DOHH2 (cell line): ENCODE measurements around the gene MCF2L2.

ENCODE experiments used
- H3F3A ChIP-seq: fragments of 200-600 bp; sonication (generic), shearing (Covaris generic); 2 replicates; pipeline ENCODE4 v1.6.0; 2016; ENCODE audit warnings: antibody characterized with exemption, mild to moderate bottlenecking; ENCODE audit not compliant: control insufficient read depth, insufficient read depth
- H3K27ac ChIP-seq: fragments of 200-600 bp; sonication (generic); 2 replicates; pipeline ENCODE4 v1.5.1; 2014; ENCODE audit warnings: low read depth, mild to moderate bottlenecking, low read length, moderate library complexity
- H3K27me3 ChIP-seq: fragments of 200-600 bp; sonication (generic); 2 replicates; pipeline ENCODE4 v1.6.1; 2014; ENCODE audit warnings: mild to moderate bottlenecking, low read length, mixed read lengths; ENCODE audit not compliant: control insufficient read depth
- H3K36me3 ChIP-seq: fragments of 200-600 bp; sonication (generic); 2 replicates; pipeline ENCODE4 v1.6.1; 2014; ENCODE audit warnings: mild to moderate bottlenecking, low read length, moderate library complexity, mixed read lengths; ENCODE audit not compliant: control insufficient read depth
- H3K4me1 ChIP-seq: fragments of 200-600 bp; sonication (generic); 2 replicates; pipeline ENCODE4 v1.6.1; 2014; ENCODE audit warnings: mild to moderate bottlenecking, low read length, mixed read lengths; ENCODE audit not compliant: control insufficient read depth
- H3K4me2 ChIP-seq: fragments of 200-600 bp; sonication (generic); 2 replicates; pipeline ENCODE4 v1.6.0; 2014; ENCODE audit warnings: mild to moderate bottlenecking, low read length, moderate library complexity
- H3K4me3 ChIP-seq: fragments of 200-600 bp; sonication (generic); 2 replicates; pipeline ENCODE4 v1.5.1; 2014; ENCODE audit warnings: mild to moderate bottlenecking, low read length, mixed read lengths
- H3K79me2 ChIP-seq: fragments of 200-600 bp; sonication (generic); 2 replicates; pipeline ENCODE4 v1.6.1; 2014; ENCODE audit warnings: mild to moderate bottlenecking, low read length, mixed read lengths; ENCODE audit not compliant: control insufficient read depth
- H3K9me2 ChIP-seq: fragments of 200-600 bp; sonication (generic); replicated peaks from 2 replicates; pipeline ENCODE4 v1.6.1; 2014; ENCODE audit warnings: mild to moderate bottlenecking, low read length, mixed read lengths; ENCODE audit not compliant: control insufficient read depth
- H3K9me3 ChIP-seq: fragments of 200-600 bp; sonication (generic); 2 replicates; pipeline ENCODE4 v1.6.1; 2014; ENCODE audit warnings: antibody characterized with exemption, low read length, mixed read lengths; ENCODE audit not compliant: control insufficient read depth, insufficient read depth
- H4K20me1 ChIP-seq: fragments of 200-600 bp; sonication (generic); 2 replicates; pipeline ENCODE4 v1.6.0; 2014; ENCODE audit warnings: low read depth, mild to moderate bottlenecking, antibody characterized with exemption, low read length, moderate library complexity; ENCODE audit not compliant: control insufficient read depth, insufficient read depth
- CTCF ChIP-seq: fragments of 200-600 bp; sonication (generic); IDR thresholded peaks from one replicate; pipeline ENCODE4 v1.5.1; 2014; ENCODE audit warnings: antibody characterized with exemption, mild to moderate bottlenecking, low read depth, low read length; ENCODE audit not compliant: poor library complexity, severe bottlenecking
- EZH2phosphoT487 ChIP-seq: fragments of 200-600 bp; sonication (generic); IDR thresholded peaks from 2 replicates; pipeline ENCODE4 v1.6.1; 2017; ENCODE audit warnings: borderline replicate concordance, mild to moderate bottlenecking, antibody characterized with exemption, low read length, moderate library complexity, mixed read lengths

Gene MCF2L2

GRCh38 chr3:183410759-183411158, 17.7 kb downstream of the MCF2L2 start:
- no peak overlapping the region for H3K27ac ChIP-seq
- H3K79me2 ChIP-seq, result no peaks in the 10 kb centered on the region
- H3K36me3 ChIP-seq, result no peaks in the 10 kb centered on the region
- no peak overlapping the region for H3K4me2 ChIP-seq
- no peaks in the 10 kb centered on the region for H3F3A ChIP-seq
- H3K4me3 ChIP-seq, result no peak overlapping the region
- no peaks in the 10 kb centered on the region for H4K20me1 ChIP-seq
- no peaks in the 10 kb centered on the region for H3K9me3 ChIP-seq
- TF ChIP-seq EZH2phosphoT487 (no peak), CTCF (no peak)
- H3K27me3 ChIP-seq, result peaks cover 16% of the 10 kb centered on the region
- H3K9me2 ChIP-seq, result no peaks in the 10 kb centered on the region
- no peaks in the 10 kb centered on the region for H3K4me1 ChIP-seq

- Histone ChIP-seq H3K9me3 (no peaks in the 10 kb centered on the region), H3K4me1 (no peaks in the 10 kb centered on the region), H3K36me3 (no peaks in the 10 kb centered on the region), H3K4me2 (no peak overlapping the region), H3K9me2 (no peaks in the 10 kb centered on the region), H3K4me3 (no peak overlapping the region), H3K79me2 (no peaks in the 10 kb centered on the region), H3K27ac (no peak overlapping the region), H3K27me3 (peaks cover 16% of the 10 kb centered on the region), H3F3A (no peaks in the 10 kb centered on the region), H4K20me1 (no peaks in the 10 kb centered on the region)
- TF ChIP-seq EZH2phosphoT487 (no peak), CTCF (no peak)
Observed at GRCh38 chr3:183410280-183410679, 18.1 kb downstream of the MCF2L2 start.

GRCh38 chr3:183409219-183409618, 19.2 kb downstream of the MCF2L2 start:
- Histone ChIP-seq H3K4me2 (no peak overlapping the region), H4K20me1 (no peaks in the 10 kb centered on the region), H3K9me2 (no peaks in the 10 kb centered on the region), H3K4me1 (no peaks in the 10 kb centered on the region), H3K79me2 (no peaks in the 10 kb centered on the region), H3K4me3 (no peak overlapping the region), H3K9me3 (no peaks in the 10 kb centered on the region), H3K36me3 (no peaks in the 10 kb centered on the region), H3F3A (no peaks in the 10 kb centered on the region), H3K27ac (no peak overlapping the region), H3K27me3 (peaks cover 11% of the 10 kb centered on the region)
- TF ChIP-seq EZH2phosphoT487 (no peak), CTCF (no peak)

GRCh38 chr3:183401678-183402077, 26.7 kb downstream of the MCF2L2 start:
- H3K4me1 ChIP-seq, result no peaks in the 10 kb centered on the region
- TF ChIP-seq CTCF (no peak), EZH2phosphoT487 (no peak)
- H3K9me2 ChIP-seq, result no peaks in the 10 kb centered on the region

More at GRCh38 chr3:183401678-183402077, 26.7 kb downstream of the MCF2L2 start:
- no peaks in the 10 kb centered on the region for H3K9me3 ChIP-seq
- no peak overlapping the region for H3K27ac ChIP-seq
- H3F3A ChIP-seq, result no peaks in the 10 kb centered on the region
- H3K27me3 ChIP-seq, result peaks cover 17% of the 10 kb centered on the region
- no peaks in the 10 kb centered on the region for H3K36me3 ChIP-seq
- no peaks in the 10 kb centered on the region for H4K20me1 ChIP-seq
- H3K4me2 ChIP-seq, result no peak overlapping the region
- no peaks in the 10 kb centered on the region for H3K79me2 ChIP-seq
- H3K4me3 ChIP-seq, result no peak overlapping the region
